ENCODE measurements around the gene PPP1R15A.

Gene PPP1R15A

DNA sequence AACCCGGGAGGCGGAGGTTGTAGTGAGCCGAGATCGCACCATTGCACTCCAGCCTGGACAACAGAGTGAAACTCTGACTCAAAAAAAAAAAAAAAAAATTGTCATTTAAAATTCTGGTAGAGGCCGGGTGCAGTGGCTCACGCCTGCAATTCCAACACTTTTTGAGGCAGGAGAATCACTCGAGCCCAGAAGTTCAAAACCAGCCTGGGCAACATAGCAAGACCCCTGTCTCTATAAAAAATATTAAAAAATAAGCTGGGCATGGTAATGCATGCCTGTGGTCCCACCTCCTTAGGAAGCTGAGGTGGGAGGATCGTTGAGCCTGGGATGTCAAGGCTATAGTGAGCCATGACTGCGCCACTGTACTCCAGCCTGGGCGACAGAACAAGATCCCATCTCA, 34.1 kb downstream of the PPP1R15A start:
- Histone ChIP-seq H3K4me3 (ENCODE audit: low read depth, low read length) (no peak overlapping the region), H3K27ac (ENCODE audit: extremely low read depth, low read depth, low read length) (no peak overlapping the region), H3K36me3 (ENCODE audit: control insufficient read depth in 2 of 2, insufficient read depth in 1 of 2, low read length in 2 of 2) (peaks cover 45 to 52% of the 10 kb centered on the region in 2 experiments; a peak in 2 of 3 replicates), H3K9me3 (ENCODE audit: control insufficient read depth, insufficient read depth, low read depth, low read length) (no peaks in the 10 kb centered on the region), H3K4me1 (ENCODE audit: control insufficient read depth, insufficient read depth, low read length) (no peaks in the 10 kb centered on the region)
- ChIA-PET CTCF (no interaction called here), POLR2A (interaction anchor here (0.7 kb wide), 1 partner anchor 35 kb away, joined by 4 read pairs; no protein-coding TSS in a partner anchor)
- TF ChIP-seq GFI1B (tag by site-specific recombination; IDR thresholded peaks at IDR 0.05): no peak
- peak; percentile 70; the same call in 1 of the 2 replicates for TF ChIP-seq ZNF121 (tag by site-specific recombination; IDR thresholded peaks at IDR 0.05)

DNA sequence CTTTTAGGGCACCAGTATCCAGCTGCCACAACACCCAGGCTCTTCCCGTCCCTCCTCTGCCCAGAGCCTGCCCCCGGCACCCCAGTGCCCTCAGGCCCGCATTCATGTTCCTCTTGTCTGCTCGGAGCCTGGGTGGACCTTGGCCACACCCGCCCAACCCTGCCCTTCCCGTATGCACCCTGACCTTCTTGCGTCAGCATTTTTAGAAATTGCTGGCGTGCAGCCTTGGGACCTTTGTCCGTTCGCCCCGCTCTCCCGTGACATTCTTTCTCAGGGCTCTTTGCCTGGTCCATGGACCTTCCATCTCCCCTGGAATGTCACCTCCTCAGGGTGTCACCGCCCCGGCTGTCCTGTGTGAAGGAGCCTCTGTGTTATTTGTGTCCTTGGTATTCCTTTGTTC, 35.5 kb downstream of the PPP1R15A start:
- TF ChIP-seq, protein P1, sequence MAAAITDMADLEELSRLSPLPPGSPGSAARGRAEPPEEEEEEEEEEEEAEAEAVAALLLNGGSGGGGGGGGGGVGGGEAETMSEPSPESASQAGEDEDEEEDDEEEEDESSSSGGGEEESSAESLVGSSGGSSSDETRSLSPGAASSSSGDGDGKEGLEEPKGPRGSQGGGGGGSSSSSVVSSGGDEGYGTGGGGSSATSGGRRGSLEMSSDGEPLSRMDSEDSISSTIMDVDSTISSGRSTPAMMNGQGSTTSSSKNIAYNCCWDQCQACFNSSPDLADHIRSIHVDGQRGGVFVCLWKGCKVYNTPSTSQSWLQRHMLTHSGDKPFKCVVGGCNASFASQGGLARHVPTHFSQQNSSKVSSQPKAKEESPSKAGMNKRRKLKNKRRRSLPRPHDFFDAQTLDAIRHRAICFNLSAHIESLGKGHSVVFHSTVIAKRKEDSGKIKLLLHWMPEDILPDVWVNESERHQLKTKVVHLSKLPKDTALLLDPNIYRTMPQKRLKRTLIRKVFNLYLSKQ (tag by site-specific recombination; IDR thresholded peaks at IDR 0.05; ENCODE audit: borderline replicate concordance): no peak
- TF ChIP-seq ZFP3 (tag by site-specific recombination; IDR thresholded peaks at IDR 0.05; ENCODE audit: low read depth): no peak
- no peak for TF ChIP-seq SALL2 (tag by site-specific recombination; IDR thresholded peaks at IDR 0.05; ENCODE audit: borderline replicate concordance)
- TF ChIP-seq, protein P2, sequence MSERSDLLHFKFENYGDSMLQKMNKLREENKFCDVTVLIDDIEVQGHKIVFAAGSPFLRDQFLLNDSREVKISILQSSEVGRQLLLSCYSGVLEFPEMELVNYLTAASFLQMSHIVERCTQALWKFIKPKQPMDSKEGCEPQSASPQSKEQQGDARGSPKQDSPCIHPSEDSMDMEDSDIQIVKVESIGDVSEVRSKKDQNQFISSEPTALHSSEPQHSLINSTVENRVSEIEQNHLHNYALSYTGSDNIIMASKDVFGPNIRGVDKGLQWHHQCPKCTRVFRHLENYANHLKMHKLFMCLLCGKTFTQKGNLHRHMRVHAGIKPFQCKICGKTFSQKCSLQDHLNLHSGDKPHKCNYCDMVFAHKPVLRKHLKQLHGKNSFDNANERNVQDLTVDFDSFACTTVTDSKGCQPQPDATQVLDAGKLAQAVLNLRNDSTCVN (tag by site-specific recombination; optimal IDR thresholded peaks at IDR 0.05): no peak
- TF ChIP-seq, protein P3, sequence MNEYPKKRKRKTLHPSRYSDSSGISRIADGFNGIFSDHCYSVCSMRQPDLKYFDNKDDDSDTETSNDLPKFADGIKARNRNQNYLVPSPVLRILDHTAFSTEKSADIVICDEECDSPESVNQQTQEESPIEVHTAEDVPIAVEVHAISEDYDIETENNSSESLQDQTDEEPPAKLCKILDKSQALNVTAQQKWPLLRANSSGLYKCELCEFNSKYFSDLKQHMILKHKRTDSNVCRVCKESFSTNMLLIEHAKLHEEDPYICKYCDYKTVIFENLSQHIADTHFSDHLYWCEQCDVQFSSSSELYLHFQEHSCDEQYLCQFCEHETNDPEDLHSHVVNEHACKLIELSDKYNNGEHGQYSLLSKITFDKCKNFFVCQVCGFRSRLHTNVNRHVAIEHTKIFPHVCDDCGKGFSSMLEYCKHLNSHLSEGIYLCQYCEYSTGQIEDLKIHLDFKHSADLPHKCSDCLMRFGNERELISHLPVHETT (tag by site-specific recombination; IDR thresholded peaks at IDR 0.05): no peak
- no peak for TF ChIP-seq ZNF19 (tag by site-specific recombination; IDR thresholded peaks at IDR 0.05; ENCODE audit: low read depth)
- no peak for TF ChIP-seq ZNF112 (tag by site-specific recombination; IDR thresholded peaks at IDR 0.05)
- no peak for TF ChIP-seq HOXC10 (CRISPR knock-in tag; IDR thresholded peaks at IDR 0.05)
- TF ChIP-seq, protein P4, sequence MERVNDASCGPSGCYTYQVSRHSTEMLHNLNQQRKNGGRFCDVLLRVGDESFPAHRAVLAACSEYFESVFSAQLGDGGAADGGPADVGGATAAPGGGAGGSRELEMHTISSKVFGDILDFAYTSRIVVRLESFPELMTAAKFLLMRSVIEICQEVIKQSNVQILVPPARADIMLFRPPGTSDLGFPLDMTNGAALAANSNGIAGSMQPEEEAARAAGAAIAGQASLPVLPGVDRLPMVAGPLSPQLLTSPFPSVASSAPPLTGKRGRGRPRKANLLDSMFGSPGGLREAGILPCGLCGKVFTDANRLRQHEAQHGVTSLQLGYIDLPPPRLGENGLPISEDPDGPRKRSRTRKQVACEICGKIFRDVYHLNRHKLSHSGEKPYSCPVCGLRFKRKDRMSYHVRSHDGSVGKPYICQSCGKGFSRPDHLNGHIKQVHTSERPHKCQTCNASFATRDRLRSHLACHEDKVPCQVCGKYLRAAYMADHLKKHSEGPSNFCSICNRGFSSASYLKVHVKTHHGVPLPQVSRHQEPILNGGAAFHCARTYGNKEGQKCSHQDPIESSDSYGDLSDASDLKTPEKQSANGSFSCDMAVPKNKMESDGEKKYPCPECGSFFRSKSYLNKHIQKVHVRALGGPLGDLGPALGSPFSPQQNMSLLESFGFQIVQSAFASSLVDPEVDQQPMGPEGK (tag by site-specific recombination; IDR thresholded peaks at IDR 0.05): no peak
- TF ChIP-seq ZNF530 (tag by site-specific recombination; IDR thresholded peaks at IDR 0.05; ENCODE audit: low read depth): no peak
- TF ChIP-seq, protein P5, sequence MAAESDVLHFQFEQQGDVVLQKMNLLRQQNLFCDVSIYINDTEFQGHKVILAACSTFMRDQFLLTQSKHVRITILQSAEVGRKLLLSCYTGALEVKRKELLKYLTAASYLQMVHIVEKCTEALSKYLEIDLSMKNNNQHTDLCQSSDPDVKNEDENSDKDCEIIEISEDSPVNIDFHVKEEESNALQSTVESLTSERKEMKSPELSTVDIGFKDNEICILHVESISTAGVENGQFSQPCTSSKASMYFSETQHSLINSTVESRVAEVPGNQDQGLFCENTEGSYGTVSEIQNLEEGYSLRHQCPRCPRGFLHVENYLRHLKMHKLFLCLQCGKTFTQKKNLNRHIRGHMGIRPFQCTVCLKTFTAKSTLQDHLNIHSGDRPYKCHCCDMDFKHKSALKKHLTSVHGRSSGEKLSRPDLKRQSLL (tag by site-specific recombination; IDR thresholded peaks at IDR 0.05): no peak
- TF ChIP-seq, protein P6, sequence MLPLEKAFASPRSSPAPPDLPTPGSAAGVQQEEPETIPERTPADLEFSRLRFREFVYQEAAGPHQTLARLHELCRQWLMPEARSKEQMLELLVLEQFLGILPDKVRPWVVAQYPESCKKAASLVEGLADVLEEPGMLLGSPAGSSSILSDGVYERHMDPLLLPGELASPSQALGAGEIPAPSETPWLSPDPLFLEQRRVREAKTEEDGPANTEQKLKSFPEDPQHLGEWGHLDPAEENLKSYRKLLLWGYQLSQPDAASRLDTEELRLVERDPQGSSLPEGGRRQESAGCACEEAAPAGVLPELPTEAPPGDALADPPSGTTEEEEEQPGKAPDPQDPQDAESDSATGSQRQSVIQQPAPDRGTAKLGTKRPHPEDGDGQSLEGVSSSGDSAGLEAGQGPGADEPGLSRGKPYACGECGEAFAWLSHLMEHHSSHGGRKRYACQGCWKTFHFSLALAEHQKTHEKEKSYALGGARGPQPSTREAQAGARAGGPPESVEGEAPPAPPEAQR (tag by site-specific recombination; IDR thresholded peaks at IDR 0.05): no peak
- TF ChIP-seq ZNF549 (tag by site-specific recombination; IDR thresholded peaks at IDR 0.05): no peak
- TF ChIP-seq ZNF140 (tag by site-specific recombination; IDR thresholded peaks at IDR 0.05): no peak
- no peak for TF ChIP-seq ZNF133 (tag by site-specific recombination; IDR thresholded peaks at IDR 0.05)
- TF ChIP-seq ZNF174 (tag by site-specific recombination; IDR thresholded peaks at IDR 0.05): no peak
- H3K36me3 ChIP-seq (ENCODE audit: control insufficient read depth in 2 of 2, insufficient read depth in 1 of 2, low read length in 2 of 2): peaks cover 57 to 58% of the 10 kb centered on the region in 2 experiments; a peak in 2 of 3 replicates
- CTCF ChIA-PET: no interaction called here
- H3K9me3 ChIP-seq (ENCODE audit: control insufficient read depth, insufficient read depth, low read depth, low read length): no peaks in the 10 kb centered on the region
- no peak overlapping the region for H3K27ac ChIP-seq (ENCODE audit: extremely low read depth, low read depth, low read length)
- POLR2A ChIA-PET: no interaction called here
- H3K4me3 ChIP-seq (ENCODE audit: low read depth, low read length): no peak overlapping the region
- H3K4me1 ChIP-seq (ENCODE audit: control insufficient read depth, insufficient read depth, low read length): no peaks in the 10 kb centered on the region

All from HEK293 (cell line).